Stimulated activated memory B cell treated with anti-CD40 and anti-IgM and Interleukin-4, amounts not matched to agents 10 μg/mL and 1 μg/mL and 100 μg/mL, for 72 hours (primary cell): ENCODE measurements around the gene BACE1-AS.
"Not testable (repeated sequence)": the region's sequence is repeated elsewhere in the genome, so short reads cannot be mapped to it uniquely, and the experiment has no call there.

Experiments used
- ATAC-seq: fragments of 150-1000 bp; cut with Tn5 transposase; 2 replicates; pipeline ENCODE4 v1.10.0; 2021
- H3K27ac Mint-ChIP-seq: one replicate; pipeline ENCODE4 v1.8.0; 2022; ENCODE audit warnings: mild to moderate bottlenecking, mixed read lengths
- H3K27me3 Mint-ChIP-seq: one replicate; pipeline ENCODE4 v1.8.0; 2022; ENCODE audit warnings: mixed read lengths
- H3K36me3 Mint-ChIP-seq: one replicate; pipeline ENCODE4 v1.8.0; 2022; ENCODE audit warnings: mixed read lengths
- H3K4me1 Mint-ChIP-seq: one replicate; pipeline ENCODE4 v1.8.0; 2022; ENCODE audit warnings: mixed read lengths
- H3K4me3 Mint-ChIP-seq: one replicate; pipeline ENCODE4 v1.8.0; 2022; ENCODE audit warnings: mild to moderate bottlenecking, moderate library complexity, mixed read lengths
- H3K9me3 Mint-ChIP-seq: one replicate; pipeline ENCODE4 v1.8.0; 2022; ENCODE audit warnings: mixed read lengths

The BACE1-AS gene

DNA sequence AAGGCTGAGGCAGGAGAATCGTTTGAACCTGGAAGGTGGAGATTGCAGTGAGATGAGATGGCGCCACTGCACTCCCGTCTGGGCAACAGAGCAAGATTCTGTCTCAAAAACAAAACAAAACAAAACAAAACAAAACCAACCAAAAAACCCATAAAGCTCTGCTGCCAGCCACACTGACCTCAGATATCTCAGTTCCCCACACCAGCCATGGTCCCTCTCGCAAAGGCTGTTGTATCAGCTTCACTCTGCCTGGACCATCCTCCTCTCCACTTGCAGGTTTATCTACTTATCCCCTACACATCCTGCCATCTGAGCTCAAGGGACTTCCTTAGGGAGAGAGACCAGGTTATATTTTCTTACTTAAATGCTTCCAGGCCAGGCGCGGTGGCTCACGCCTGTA lies 11.1 kb downstream of the BACE1-AS start:
- Mint-ChIP-seq H3K4me1 (peaks cover 8% of the 10 kb centered on the region), H3K4me3 (no peak overlapping the region), H3K36me3 (no peaks in the 10 kb centered on the region), H3K27ac (no peak overlapping the region), H3K27me3 (peaks cover 40% of the 10 kb centered on the region), H3K9me3 (no peaks in the 10 kb centered on the region)
- peak; percentile 56 for ATAC-seq

DNA sequence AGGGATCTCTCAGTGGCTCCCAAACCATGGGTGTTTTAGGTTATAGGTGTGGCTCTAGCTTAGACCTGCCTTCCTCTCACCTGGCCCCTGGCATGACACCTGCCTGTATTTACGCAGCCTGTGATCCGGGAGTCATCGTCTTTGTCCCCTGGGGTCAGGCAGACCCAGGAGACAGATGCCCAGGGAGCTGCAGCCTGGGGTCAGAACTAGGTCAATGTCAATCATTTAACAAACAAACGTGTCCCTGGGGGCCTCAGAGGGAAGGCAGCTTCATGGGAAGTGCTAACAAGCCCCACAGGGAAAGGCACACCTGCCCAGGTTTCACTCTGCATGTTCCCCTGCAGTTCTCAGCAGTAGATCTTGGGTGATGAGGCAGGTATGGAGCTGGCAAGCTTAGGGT lies 12.0 kb downstream of the BACE1-AS start:
- Mint-ChIP-seq H3K27me3 (peaks cover 45% of the 10 kb centered on the region), H3K4me3 (no peak overlapping the region), H3K9me3 (no peaks in the 10 kb centered on the region), H3K36me3 (no peaks in the 10 kb centered on the region), H3K27ac (no peak overlapping the region), H3K4me1 (peaks cover 8% of the 10 kb centered on the region)
- ATAC-seq: no peak

DNA sequence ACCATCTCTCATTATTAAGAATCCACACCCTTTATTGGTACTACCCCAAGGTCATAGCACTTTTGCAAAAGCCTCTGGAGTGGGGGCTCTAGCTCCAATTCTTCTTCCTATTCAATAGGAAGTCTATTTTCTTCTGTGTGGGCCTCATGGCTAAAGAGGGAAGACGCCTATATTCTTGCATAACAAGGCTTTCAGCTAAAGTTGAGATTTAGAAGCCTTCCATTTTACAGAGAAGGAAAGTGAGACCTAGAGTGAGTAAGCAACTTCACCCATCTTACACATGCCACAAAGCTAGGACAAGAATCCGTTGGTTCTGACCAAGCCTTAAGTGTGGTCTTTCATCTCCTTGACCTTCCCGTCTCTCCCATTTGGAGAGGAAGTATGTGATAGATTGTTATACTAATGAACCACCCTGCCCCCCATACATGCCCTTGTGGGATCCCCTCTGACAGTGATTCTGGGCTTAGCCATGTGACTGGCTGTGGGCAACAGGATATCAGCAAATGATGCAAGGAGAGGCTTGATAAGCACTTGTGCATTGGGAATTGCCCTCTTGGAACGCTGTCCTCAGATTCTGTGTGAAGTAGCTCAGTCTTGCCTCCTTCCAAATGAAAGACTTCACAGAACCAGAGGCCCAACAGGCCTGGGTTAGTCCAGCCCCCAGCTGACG lies 12.6 kb downstream of the BACE1-AS start:
- H3K27me3 Mint-ChIP-seq: peaks cover 52% of the 10 kb centered on the region
- no peak for ATAC-seq

DNA sequence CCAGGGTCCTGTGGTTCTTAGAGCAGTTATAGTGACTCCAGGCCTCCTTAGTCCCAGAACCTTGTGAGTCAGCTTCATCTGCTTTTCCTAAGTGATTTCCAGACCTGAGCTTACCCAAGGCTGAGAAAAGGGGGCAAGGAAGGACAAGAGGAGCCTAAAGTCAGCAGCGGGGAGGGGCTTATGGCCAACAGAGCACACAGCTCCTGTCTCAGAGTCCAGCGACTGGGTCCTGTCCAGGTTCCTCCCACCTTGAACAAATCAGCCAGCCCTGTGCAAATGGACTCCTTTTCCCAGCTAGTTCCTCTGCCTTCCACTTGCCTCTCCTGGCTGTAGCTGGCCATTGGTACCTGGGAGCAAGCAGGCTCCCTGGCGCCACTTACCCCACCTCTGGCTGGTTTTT lies 14.0 kb downstream of the BACE1-AS start:
- H3K27ac Mint-ChIP-seq: no peak overlapping the region
- no peak for ATAC-seq
- H3K36me3 Mint-ChIP-seq: no peaks in the 10 kb centered on the region
- peaks cover 58% of the 10 kb centered on the region for H3K27me3 Mint-ChIP-seq
- no peaks in the 10 kb centered on the region for H3K9me3 Mint-ChIP-seq
- H3K4me3 Mint-ChIP-seq: no peak overlapping the region
- peaks cover 8% of the 10 kb centered on the region for H3K4me1 Mint-ChIP-seq

More for the DNA sequence above, 12.6 kb downstream of the BACE1-AS start:
- Mint-ChIP-seq H3K4me3 (no peak overlapping the region), H3K4me1 (peaks cover 8% of the 10 kb centered on the region), H3K36me3 (no peaks in the 10 kb centered on the region), H3K9me3 (no peaks in the 10 kb centered on the region), H3K27ac (no peak overlapping the region)

DNA sequence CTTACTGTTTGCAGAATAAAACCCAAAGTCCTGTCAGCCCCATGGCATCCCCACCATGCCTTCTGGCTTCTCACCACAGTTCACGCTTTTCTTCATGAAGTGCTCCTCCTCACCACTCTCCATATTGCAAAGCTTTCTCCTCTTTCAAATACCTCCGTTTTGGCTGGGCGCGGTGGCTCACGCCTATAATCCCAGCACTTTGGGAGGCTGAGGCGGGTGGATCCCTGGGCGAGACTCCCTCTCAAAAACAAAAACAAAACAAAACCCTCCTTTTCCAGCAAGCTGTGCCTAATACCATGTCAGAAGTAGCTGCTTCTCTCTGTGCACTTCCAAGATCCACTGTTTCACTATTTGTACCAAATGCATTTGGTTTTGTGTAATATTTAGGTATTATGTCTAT lies 18.2 kb downstream of the BACE1-AS start:
- no peak overlapping the region for H3K27ac Mint-ChIP-seq
- no peak for ATAC-seq
- peaks cover 66% of the 10 kb centered on the region for H3K27me3 Mint-ChIP-seq
- H3K4me3 Mint-ChIP-seq: no peak overlapping the region
- no peaks in the 10 kb centered on the region for H3K36me3 Mint-ChIP-seq
- no peaks in the 10 kb centered on the region for H3K9me3 Mint-ChIP-seq
- peaks cover 2% of the 10 kb centered on the region for H3K4me1 Mint-ChIP-seq

DNA sequence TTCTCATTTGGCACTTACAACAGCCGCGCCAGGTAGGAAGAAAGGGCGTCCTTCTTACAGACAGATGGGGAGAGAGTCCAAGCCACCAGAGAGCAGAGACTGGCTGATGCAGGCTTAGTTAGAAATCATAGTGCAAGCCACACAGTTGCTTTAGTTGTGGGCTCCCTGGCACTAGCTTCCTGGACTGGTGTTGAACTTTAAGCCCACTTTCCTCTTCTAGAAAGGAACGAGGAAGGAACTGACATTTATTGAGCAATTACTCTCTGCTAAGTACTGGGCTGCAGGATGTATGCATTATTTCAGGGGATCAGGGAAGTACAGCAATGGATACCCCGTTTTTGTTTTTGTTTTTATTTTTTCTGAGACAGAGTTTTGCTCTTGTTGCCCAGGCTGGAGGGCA lies 21.9 kb downstream of the BACE1-AS start:
- Mint-ChIP-seq H3K9me3 (no peaks in the 10 kb centered on the region), H3K36me3 (no peaks in the 10 kb centered on the region), H3K4me1 (peaks cover 17% of the 10 kb centered on the region), H3K4me3 (no peak overlapping the region), H3K27me3 (peaks cover 83% of the 10 kb centered on the region), H3K27ac (no peak overlapping the region)
- ATAC-seq: no peak

DNA sequence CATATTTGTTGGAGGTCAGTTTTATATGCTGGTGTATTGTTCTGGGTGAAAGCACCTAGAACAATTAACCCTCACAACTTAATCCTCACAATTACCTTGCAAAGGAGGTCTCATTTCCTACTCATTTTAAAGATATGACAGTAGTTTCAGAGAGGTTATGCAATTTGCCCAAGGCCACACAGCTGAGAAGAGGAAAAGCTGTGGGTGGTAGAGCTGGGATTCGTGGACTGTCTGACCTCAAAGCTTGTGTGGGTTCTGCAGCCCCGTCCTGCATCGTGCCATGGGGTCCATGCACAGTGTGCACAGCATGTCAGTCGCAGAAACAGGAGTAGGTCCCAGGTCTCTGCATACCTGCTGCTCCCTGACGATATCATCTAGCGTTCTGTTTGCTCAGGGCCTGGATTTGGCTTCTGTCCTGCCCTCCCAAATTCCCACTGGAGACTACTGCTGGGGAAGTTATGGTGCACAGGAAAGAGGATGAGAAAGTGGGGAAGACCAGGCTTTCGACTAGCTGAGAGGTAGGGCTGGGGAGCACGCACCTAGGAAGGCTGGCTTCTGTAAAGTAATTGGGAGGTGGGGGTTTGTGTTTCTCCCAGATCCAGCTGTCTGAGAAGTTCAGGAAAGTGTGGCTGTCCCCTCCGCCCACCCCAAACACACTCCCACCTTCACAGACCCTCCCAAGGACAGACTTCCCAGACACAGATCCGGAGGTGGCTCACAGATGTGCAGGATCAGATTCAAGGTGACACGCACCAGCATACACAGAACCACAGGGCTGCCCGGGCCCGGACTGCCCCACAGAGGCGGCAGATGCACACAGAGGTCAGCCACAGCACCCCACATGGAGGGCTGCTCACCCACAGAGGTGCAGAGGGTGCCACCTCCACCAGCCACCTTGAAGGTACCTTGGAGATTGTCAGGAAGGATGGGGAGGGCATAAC lies 23.0 kb downstream of the BACE1-AS start:
- Mint-ChIP-seq H3K27me3 (peaks cover 74% of the 10 kb centered on the region), H3K4me1 (peaks cover 17% of the 10 kb centered on the region), H3K9me3 (no peaks in the 10 kb centered on the region), H3K27ac (no peak overlapping the region), H3K36me3 (no peaks in the 10 kb centered on the region), H3K4me3 (no peak overlapping the region)
- no peak for ATAC-seq

DNA sequence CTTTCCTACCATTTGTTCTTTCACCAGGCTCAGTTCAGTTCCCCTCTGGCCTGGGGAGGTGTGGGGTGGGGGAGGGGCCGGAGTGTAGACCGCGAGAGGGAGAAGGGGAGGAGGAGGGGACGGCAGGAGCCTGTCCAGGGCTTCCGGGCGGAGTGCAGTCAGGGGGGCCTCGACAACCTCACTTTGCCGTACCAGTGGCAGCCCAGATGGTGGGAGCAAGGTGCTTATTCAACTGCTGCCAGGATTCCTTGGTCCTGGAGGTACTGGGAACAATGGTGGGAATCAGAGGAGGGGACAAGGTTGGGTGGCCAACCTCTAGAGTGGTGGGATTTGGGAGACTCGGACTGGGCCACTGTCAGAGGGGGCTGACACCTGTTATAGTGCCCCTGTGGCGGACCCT lies 23.7 kb downstream of the BACE1-AS start:
- no peaks in the 10 kb centered on the region for H3K9me3 Mint-ChIP-seq
- no peak overlapping the region for H3K4me3 Mint-ChIP-seq
- no peak overlapping the region for H3K27ac Mint-ChIP-seq
- no peaks in the 10 kb centered on the region for H3K36me3 Mint-ChIP-seq
- ATAC-seq: no peak
- peaks cover 68% of the 10 kb centered on the region for H3K27me3 Mint-ChIP-seq
- H3K4me1 Mint-ChIP-seq: peaks cover 17% of the 10 kb centered on the region

DNA sequence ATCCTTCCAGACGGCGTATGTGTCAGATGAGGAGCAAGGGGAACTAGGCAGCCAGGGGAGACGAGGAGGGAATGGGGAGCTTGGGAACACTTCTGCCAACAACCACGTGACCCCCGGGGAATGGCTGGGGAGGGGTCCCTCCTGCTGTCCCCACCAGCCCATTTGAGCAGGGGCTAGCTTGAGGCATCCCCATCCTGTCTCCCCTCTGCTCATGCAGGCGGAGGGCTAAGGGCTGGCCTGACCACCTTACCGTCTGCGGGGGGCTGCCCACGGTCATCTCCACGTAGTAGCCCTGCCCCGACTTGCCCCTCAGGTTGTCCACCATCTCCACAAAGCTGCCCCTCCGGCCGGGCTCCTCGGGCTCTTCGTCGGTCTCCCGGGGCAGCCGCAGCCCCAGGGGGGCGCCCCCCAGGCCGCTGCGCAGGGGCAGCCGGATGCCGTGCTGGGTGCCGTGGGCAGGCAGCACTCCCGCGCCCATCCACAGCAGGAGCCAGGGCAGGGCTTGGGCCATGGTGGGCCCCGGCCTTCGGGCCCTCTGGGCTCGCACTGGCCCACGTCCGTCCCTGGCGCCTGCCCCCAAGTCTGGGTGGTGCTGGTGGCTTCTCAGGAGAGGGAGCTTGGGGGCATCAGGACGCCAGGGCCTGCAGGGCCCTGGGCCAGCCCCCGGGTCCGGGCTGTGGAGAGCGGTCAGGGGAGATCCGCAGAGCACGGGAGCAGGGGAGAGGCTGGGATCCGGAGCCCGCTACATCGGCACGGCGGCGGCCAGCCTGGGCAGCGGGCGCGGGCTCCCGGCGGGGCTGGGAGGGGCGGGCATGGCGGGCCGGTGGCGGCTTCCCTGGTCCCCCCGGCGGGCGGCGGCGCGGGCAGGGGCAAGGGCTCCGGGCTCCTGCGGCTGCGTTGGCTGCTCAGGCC lies 24.4 kb downstream of the BACE1-AS start:
- H3K4me3 Mint-ChIP-seq: peak overlapping the region; percentile 75
- no peaks in the 10 kb centered on the region for H3K36me3 Mint-ChIP-seq
- peaks cover 17% of the 10 kb centered on the region for H3K4me1 Mint-ChIP-seq
- peak; percentile 69 for ATAC-seq
- H3K27ac Mint-ChIP-seq: no peak overlapping the region
- peaks cover 68% of the 10 kb centered on the region for H3K27me3 Mint-ChIP-seq
- no peaks in the 10 kb centered on the region for H3K9me3 Mint-ChIP-seq

DNA sequence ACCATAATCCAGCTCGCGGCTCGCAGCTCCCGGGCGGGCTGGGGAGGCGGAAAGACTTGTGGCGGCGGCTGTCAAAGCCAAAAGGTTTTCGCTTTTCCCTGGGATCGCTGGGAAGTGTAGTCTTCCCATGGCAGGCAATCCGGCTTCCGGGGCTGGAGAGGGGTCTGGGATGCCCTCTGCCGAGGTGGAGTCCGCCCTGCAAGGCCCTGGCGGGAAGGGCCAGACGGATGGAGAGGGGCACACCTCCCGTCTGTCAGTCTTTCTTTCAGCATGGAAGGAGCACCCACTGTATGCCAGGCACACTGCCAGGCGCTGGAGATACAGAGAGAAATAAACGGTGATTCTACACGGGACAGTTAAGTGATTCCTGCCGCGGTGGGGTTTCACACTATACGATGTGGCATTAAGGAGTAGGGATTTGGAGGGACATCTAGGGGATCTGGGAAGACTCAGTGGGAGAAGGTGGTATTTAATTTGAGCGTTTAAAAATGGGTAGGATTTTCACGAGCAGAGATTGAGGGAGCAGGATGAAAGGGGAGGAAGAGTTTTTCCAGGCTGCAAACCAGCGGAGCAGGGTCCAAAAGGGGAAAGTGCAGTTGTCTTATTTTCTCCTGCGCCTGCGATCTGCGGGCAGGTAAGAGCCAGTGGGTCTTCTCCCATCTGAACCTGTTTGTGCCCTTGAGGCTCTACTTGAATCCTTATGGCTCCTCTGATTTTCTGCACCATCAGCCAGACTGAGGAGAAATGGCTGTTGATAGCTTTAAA lies 25.2 kb downstream of the BACE1-AS start, which contains the start of gene BACE1:
TSS of gene BACE1 (minus strand) at position 60 of the 765 bp plus-strand sequence. CDS start 461 bp downstream, outside the sequence.
- no peaks in the 10 kb centered on the region for H3K36me3 Mint-ChIP-seq
- H3K4me3 Mint-ChIP-seq: peak within 1 kb of the TSS; percentile 75
- peak; percentile 46 for ATAC-seq
- H3K27me3 Mint-ChIP-seq: peaks cover 62% of the 10 kb centered on the region
- peaks cover 17% of the 10 kb centered on the region for H3K4me1 Mint-ChIP-seq
- no peak within 1 kb of the TSS for H3K27ac Mint-ChIP-seq
- H3K9me3 Mint-ChIP-seq: peaks cover 3% of the 10 kb centered on the region

DNA sequence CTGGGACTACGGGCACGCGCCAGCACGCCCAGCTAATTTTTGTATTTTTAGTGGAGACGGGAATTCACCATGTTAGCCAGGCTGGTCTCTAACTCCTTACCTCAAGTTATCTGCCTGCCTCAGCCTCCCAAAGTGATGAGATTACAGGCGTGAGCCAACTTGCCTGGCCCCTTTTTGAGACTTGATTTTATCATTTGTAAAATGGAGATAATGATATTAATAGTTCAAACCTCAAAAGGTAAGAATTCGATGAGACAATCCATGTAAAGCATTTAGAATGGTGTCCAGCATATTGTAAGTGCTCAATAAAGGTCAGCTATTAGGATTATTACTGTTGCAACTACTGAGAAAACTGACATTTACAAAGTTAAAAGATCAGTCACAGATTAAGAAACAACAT lies 27.6 kb downstream of the BACE1-AS start:
- peaks cover 17% of the 10 kb centered on the region for H3K4me1 Mint-ChIP-seq
- peaks cover 42% of the 10 kb centered on the region for H3K27me3 Mint-ChIP-seq
- no peaks in the 10 kb centered on the region for H3K36me3 Mint-ChIP-seq
- no peak overlapping the region for H3K27ac Mint-ChIP-seq
- no peak overlapping the region for H3K4me3 Mint-ChIP-seq
- no peak for ATAC-seq
- peaks cover 3% of the 10 kb centered on the region for H3K9me3 Mint-ChIP-seq

DNA sequence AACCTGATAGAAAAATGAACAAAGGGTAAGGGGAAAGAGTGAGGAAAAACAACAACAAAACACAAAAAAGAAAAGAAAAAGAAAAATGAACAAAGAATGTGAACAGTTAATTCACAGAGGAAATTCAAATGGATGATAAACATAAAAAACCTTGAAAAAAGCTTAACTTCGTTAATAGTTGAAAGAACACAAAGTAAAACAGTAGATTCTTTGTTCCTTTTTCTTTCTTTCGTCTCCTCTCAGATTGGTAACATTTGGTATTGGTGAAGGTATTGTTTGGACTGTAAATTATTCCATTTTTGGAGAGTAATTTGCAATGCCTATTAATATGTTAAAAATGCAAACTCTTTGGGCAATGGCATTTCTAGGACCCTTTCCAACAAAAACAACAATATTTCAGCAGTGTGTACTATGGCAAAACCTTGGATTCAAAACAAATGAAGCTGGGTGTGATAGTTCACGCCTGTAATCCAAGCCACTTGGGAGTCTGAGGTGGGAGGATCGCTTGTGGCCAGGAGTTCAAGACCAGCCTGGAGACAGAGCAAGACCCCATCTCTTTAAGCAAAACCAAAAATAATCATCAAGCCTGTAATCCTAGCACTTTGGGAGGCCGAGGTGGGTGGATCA lies 28.2 kb downstream of the BACE1-AS start:
- Mint-ChIP-seq H3K27ac (no peak overlapping the region), H3K4me3 (no peak overlapping the region), H3K36me3 (no peaks in the 10 kb centered on the region)

DNA sequence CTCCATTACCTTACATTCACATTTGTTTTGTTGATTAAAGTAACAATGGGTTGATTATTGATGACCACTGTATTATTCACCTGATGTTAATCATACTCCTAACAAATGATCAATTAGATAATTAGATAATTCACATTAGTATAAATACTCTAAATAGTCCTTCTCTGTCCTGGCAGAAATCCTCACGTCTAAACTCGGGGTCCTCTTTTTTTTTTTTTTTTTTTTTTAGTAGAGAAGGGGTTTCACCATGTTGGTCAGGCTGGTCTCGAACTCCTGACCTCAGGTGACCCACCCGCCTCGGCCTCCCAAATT lies 36.1 kb downstream of the BACE1-AS start:
- ATAC-seq, H3K9me3 Mint-ChIP-seq, H3K27ac Mint-ChIP-seq, H3K36me3 Mint-ChIP-seq, H3K4me1 Mint-ChIP-seq, H3K27me3 Mint-ChIP-seq: not testable (repeated sequence)
- H3K4me3 Mint-ChIP-seq: peak overlapping the region; percentile 42

More for the DNA sequence above, 28.2 kb downstream of the BACE1-AS start:
- H3K4me1 Mint-ChIP-seq: peaks cover 16% of the 10 kb centered on the region
- H3K27me3 Mint-ChIP-seq: peaks cover 36% of the 10 kb centered on the region
- ATAC-seq: no peak
- peaks cover 3% of the 10 kb centered on the region for H3K9me3 Mint-ChIP-seq
